A673 (cell line): ENCODE results near the gene MIAT.

Experiments used
- CTCF ChIP-seq: fragments of 300-800, 200-600 bp; sonication (generic); conservative IDR thresholded peaks from 2 replicates; pipeline ENCODE4 v1.5.1; 2017; ENCODE audit warnings: low read depth, mild to moderate bottlenecking, antibody characterized with exemption, low read length, moderate library complexity, mixed read lengths
- EZH2 ChIP-seq: fragments of 200-600 bp; sonication (generic); IDR thresholded peaks from 2 replicates; pipeline ENCODE4 v1.6.1; 2017; ENCODE audit warnings: borderline replicate concordance, low read depth, mild to moderate bottlenecking, mixed read lengths, antibody characterized with exemption, low read length; ENCODE audit not compliant: poor library complexity, severe bottlenecking

- TF ChIP-seq CTCF (no peak), EZH2 (no peak)
Observed at GRCh38 chr22:26722159-26722558, 64.8 kb downstream of the MIAT start.
